Measurements from ENCODE around the gene CRISPLD2.

The CRISPLD2 gene

DNA sequence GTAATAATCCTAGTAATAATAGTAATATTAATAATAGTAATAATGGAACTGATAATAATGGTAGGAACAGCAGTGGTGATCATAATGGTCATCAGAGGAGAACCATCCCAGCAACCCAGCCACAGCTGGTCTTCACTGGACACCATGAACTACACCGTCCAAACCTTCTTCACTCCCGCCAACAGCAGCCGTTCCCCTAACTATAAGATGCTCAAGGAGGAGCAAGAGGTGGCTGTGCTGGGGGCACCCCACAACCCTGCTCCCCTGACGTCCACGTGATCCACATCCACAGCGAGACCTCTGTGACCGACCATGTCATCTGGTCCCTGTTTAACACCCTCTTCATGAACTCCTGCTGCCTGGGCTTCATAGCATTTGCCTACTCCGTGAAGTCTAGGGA, 100.5 kb downstream of the CRISPLD2 start:
- TF ChIP-seq ZNF404 (tag by site-specific recombination; IDR thresholded peaks at IDR 0.05) (no peak), TCF7L2 (IDR thresholded peaks at IDR 0.05; ENCODE audit: borderline replicate concordance, low read depth, low read length) (no peak), ZNF214 (tag by site-specific recombination; IDR thresholded peaks at IDR 0.05; ENCODE audit: borderline replicate concordance) (no peak), ZNF830 (tag by site-specific recombination; IDR thresholded peaks at IDR 0.05; ENCODE audit: low read depth) (no peak)
- TF ChIP-seq, protein P1, sequence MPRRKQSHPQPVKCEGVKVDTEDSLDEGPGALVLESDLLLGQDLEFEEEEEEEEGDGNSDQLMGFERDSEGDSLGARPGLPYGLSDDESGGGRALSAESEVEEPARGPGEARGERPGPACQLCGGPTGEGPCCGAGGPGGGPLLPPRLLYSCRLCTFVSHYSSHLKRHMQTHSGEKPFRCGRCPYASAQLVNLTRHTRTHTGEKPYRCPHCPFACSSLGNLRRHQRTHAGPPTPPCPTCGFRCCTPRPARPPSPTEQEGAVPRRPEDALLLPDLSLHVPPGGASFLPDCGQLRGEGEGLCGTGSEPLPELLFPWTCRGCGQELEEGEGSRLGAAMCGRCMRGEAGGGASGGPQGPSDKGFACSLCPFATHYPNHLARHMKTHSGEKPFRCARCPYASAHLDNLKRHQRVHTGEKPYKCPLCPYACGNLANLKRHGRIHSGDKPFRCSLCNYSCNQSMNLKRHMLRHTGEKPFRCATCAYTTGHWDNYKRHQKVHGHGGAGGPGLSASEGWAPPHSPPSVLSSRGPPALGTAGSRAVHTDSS (tag by site-specific recombination; IDR thresholded peaks at IDR 0.05), result no peak
- ChIA-PET POLR2A (no interaction called here), CTCF (no interaction called here)
- Histone ChIP-seq H3K4me3 (ENCODE audit: low read depth, low read length) (no peak overlapping the region), H3K4me1 (ENCODE audit: control insufficient read depth, insufficient read depth, low read length) (no peaks in the 10 kb centered on the region), H3K9me3 (ENCODE audit: control insufficient read depth, insufficient read depth, low read depth, low read length) (no peaks in the 10 kb centered on the region), H3K36me3 (ENCODE audit: control insufficient read depth in 2 of 2, insufficient read depth in 1 of 2, low read length in 2 of 2) (no peaks in the 10 kb centered on the region), H3K27ac (ENCODE audit: extremely low read depth, low read depth, low read length) (no peak overlapping the region)

DNA sequence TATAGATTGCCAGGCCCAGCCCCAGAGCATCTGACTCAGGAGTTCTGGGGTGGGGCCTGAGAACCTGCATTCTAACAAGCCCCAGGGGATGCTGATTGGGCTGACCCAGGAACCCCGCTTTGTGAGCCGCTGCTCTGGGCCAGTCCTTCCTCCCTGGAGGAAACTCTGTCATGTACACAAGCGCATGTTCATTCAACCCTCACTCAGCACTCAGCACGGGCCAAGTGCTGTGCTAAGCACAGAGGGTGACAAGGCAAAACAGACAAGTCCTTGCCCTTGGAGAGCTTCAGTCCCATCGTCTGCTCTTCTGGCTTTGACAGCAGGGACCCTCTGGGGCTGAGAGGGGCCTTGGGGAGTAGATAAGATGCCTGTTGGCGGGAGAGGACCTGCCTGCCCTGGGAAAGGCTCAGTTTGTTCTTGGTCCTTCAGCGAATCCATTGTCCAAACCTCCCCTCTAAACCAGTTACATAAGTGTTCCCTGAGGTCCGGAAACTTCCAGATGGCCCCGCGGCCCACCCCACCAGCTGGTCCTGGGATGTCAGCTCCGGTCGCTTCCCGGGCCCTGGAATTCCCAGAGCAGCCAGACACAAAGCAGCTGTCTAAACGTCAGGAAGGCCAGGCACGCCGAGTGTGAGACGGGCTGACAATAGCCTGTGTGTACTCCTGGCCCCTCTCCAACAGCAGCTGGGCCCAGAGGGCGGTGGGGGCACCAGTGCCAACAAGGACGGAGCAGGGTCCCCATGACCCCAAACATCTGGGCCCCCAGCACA, 102.8 kb downstream of the CRISPLD2 start:
- Histone ChIP-seq H3K4me1 (ENCODE audit: control insufficient read depth, insufficient read depth, low read length) (no peaks in the 10 kb centered on the region), H3K36me3 (ENCODE audit: control insufficient read depth in 2 of 2, insufficient read depth in 1 of 2, low read length in 2 of 2) (no peaks in the 10 kb centered on the region), H3K27ac (ENCODE audit: extremely low read depth, low read depth, low read length) (no peak overlapping the region), H3K4me3 (ENCODE audit: low read depth, low read length) (no peak overlapping the region), H3K9me3 (ENCODE audit: control insufficient read depth, insufficient read depth, low read depth, low read length) (no peaks in the 10 kb centered on the region)
- ChIA-PET CTCF (interaction anchor here (0.7 to 1.3 kb wide), 4 partner anchors 29 to 168 kb away, joined by 3 to 7 read pairs (median 4); no protein-coding TSS in a partner anchor), POLR2A (no interaction called here)
- TF ChIP-seq ZNF521 (tag by site-specific recombination; IDR thresholded peaks at IDR 0.05) (no peak), ZFP41 (tag by site-specific recombination; IDR thresholded peaks at IDR 0.05; ENCODE audit: borderline replicate concordance) (no peak), ZNF350 (tag by site-specific recombination; IDR thresholded peaks at IDR 0.05) (no peak), ZNF366 (tag by site-specific recombination; conservative IDR thresholded peaks at IDR 0.05) (no peak), ZNF112 (tag by site-specific recombination; IDR thresholded peaks at IDR 0.05) (no peak), REPIN1 (tag by site-specific recombination; IDR thresholded peaks at IDR 0.05; ENCODE audit: low read depth) (no peak), ZNF701 (tag by site-specific recombination; IDR thresholded peaks at IDR 0.05) (no peak), ZNF548 (tag by site-specific recombination; IDR thresholded peaks at IDR 0.05) (no peak), ZNF514 (tag by site-specific recombination; IDR thresholded peaks at IDR 0.05) (no peak), ZNF501 (tag by site-specific recombination; IDR thresholded peaks at IDR 0.05) (no peak), ZNF311 (tag by site-specific recombination; IDR thresholded peaks at IDR 0.05; ENCODE audit: borderline replicate concordance) (no peak), ZSCAN30 (tag by site-specific recombination; IDR thresholded peaks at IDR 0.05) (no peak), ZNF530 (tag by site-specific recombination; IDR thresholded peaks at IDR 0.05; ENCODE audit: low read depth) (no peak)
- TF ChIP-seq, protein P2, sequence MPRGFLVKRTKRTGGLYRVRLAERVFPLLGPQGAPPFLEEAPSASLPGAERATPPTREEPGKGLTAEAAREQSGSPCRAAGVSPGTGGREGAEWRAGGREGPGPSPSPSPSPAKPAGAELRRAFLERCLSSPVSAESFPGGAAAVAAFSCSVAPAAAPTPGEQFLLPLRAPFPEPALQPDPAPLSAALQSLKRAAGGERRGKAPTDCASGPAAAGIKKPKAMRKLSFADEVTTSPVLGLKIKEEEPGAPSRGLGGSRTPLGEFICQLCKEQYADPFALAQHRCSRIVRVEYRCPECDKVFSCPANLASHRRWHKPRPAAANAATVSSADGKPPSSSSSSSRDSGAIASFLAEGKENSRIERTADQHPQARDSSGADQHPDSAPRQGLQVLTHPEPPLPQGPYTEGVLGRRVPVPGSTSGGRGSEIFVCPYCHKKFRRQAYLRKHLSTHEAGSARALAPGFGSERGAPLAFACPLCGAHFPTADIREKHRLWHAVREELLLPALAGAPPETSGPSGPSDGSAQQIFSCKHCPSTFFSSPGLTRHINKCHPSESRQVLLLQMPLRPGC (tag by site-specific recombination; IDR thresholded peaks at IDR 0.05), result no peak
- TF ChIP-seq, protein P3, sequence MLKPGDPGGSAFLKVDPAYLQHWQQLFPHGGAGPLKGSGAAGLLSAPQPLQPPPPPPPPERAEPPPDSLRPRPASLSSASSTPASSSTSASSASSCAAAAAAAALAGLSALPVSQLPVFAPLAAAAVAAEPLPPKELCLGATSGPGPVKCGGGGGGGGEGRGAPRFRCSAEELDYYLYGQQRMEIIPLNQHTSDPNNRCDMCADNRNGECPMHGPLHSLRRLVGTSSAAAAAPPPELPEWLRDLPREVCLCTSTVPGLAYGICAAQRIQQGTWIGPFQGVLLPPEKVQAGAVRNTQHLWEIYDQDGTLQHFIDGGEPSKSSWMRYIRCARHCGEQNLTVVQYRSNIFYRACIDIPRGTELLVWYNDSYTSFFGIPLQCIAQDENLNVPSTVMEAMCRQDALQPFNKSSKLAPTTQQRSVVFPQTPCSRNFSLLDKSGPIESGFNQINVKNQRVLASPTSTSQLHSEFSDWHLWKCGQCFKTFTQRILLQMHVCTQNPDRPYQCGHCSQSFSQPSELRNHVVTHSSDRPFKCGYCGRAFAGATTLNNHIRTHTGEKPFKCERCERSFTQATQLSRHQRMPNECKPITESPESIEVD (tag by site-specific recombination; IDR thresholded peaks at IDR 0.05), result no peak
- TF ChIP-seq, protein P4, sequence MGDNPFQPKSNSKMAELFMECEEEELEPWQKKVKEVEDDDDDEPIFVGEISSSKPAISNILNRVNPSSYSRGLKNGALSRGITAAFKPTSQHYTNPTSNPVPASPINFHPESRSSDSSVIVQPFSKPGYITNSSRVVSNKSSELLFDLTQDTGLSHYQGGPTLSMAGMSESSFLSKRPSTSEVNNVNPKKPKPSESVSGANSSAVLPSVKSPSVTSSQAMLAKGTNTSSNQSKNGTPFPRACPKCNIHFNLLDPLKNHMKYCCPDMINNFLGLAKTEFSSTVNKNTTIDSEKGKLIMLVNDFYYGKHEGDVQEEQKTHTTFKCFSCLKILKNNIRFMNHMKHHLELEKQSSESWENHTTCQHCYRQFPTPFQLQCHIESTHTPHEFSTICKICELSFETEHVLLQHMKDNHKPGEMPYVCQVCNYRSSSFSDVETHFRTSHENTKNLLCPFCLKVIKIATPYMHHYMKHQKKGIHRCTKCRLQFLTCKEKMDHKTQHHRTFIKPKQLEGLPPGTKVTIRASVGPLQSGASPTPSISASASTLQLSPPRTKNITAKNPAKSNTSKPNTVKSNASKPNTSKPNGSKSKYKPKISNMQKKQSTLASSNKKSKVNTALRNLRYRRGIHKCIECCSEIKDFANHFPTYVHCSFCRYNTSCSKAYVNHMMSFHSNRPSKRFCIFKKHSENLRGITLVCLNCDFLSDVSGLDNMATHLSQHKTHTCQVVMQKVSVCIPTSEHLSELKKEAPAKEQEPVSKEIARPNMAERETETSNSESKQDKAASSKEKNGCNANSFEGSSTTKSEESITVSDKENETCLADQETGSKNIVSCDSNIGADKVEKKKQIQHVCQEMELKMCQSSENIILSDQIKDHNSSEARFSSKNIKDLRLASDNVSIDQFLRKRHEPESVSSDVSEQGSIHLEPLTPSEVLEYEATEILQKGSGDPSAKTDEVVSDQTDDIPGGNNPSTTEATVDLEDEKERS (tag by site-specific recombination; IDR thresholded peaks at IDR 0.05), result no peak
- TF ChIP-seq, protein P5, sequence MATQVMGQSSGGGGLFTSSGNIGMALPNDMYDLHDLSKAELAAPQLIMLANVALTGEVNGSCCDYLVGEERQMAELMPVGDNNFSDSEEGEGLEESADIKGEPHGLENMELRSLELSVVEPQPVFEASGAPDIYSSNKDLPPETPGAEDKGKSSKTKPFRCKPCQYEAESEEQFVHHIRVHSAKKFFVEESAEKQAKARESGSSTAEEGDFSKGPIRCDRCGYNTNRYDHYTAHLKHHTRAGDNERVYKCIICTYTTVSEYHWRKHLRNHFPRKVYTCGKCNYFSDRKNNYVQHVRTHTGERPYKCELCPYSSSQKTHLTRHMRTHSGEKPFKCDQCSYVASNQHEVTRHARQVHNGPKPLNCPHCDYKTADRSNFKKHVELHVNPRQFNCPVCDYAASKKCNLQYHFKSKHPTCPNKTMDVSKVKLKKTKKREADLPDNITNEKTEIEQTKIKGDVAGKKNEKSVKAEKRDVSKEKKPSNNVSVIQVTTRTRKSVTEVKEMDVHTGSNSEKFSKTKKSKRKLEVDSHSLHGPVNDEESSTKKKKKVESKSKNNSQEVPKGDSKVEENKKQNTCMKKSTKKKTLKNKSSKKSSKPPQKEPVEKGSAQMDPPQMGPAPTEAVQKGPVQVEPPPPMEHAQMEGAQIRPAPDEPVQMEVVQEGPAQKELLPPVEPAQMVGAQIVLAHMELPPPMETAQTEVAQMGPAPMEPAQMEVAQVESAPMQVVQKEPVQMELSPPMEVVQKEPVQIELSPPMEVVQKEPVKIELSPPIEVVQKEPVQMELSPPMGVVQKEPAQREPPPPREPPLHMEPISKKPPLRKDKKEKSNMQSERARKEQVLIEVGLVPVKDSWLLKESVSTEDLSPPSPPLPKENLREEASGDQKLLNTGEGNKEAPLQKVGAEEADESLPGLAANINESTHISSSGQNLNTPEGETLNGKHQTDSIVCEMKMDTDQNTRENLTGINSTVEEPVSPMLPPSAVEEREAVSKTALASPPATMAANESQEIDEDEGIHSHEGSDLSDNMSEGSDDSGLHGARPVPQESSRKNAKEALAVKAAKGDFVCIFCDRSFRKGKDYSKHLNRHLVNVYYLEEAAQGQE (tag by site-specific recombination; IDR thresholded peaks at IDR 0.05), result no peak

All from HEK293 (cell line).